NOMO-1 (cell line): ENCODE measurements around the gene RHCG.

Source experiments
- DNase-seq, 2 experiments: peaks; one replicate each; lab custom pipeline; 2025; ENCODE audit not compliant: unreplicated experiment in 2 of 2; lab: John Stamatoyannopoulos, UW

RHCG gene

GRCh38 chr15:89446255-89446891 lies 50.0 kb downstream of the RHCG start:
- no peak for DNase-seq

DNA sequence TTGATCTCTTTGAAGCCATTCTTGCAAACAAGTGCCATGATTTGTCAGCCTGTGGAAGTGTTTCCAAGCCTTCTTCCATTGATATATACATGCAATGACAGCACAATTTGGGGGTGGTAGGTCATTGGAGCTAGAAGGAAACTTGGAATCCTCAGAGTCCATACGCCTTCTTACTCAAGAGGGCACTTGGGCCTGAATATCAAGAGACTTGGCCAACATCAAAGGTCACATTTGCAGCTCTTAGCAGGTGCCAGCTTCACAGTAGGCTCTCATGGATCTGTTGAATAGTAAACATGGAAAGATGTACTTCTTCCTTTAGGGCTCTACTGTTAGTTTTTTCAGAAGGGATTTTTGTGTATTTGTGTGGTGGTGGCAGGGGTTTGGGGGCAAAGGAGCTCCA lies 50.9 kb downstream of the RHCG start:
- DNase-seq, result no peak

DNA sequence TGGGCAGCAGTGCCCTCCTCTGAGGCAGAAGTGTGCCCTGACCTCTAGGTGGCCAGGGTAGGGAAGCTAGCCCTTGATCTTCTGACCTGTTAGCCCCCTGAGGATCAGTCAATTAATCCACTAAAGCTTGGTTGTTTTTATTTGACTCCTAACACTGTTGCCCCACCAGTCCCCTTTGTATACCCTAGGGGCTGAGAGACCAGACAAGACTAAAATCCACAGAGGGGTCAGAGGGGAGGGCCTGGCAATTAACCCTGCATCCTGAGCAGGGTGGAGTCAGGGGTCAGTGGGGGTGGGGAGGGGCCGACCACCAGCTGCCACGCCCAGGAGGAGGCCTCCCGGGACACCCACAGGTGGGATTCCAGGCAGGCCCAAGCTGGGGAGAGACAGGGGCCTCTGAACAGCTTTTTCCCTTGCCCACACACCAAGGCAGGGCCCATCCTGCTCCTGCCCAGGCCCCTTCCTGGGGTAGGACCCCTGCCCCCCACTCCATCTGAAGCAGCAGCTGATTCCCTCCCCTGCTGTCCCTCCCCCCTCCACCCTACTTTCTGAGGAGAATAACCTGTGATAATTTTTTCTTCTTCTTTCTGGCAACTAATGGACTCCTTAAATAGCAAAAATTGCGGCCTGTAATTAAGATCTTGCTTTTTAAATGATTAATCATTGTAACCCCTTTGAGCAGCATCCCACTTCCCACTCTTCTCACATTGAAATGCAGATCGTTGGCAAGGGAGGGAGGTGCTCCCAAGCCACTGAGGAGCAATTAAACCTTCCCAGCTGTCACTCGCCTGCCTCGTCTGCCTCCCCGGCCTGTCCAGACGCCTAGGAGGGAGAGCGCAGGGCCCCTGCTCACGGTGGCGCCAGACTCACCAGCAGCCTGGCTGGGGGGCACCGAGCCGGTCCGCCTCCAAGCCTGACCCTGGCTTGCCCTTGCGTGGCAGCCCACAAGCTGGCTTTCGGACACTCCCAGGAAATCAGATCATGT lies 51.9 kb downstream of the RHCG start:
- no peak for DNase-seq

DNA sequence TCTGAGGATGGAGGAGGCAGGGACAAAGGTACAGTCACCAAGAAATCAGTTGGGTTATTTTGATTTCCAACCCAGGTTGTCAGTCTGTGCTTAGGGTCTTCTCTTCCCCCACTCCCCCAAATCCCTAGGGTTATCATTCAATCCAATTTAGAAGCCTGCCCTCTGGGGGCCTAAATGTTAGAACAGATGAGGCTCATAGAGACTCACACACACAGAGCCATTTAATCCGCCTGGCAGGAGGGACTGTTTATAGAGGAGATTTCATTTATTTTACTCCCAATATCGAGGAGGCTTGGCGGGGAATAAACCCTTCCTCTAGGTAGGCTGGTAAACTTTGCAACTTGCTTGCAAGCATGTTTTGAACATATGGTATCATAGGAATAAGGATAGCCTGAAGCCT lies 52.8 kb downstream of the RHCG start:
- no peak for DNase-seq

DNA sequence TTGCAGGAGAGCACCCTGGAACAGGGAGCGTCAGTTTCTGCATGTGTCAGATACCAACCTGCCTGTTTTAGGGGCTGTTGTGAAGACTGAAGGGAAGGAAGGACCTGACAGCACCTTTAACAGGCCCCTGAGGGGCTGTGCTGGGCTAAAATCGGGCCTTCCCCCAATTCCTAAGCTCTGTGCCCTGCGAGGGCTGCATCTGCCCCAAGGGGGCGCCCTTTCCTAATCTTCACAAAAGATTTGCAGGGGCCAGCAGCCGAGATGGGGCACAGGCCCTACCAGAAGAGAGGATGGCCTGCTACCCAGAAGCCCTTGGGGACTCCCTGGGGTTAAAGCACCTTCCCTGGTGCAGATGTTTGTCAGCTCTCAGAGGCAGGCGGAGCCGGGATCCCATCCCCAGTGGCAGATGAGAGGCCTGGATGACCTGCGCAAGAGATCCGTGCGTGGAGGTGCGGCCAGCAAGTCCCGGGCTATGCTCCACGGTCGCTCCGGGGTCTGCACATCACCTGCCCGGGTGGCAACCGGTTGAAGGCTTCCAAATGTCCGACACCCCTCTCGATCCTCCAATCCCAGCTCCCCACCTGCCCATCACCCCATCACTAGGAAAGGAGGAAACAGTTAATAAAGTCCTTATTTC lies 53.6 kb downstream of the RHCG start:
- peak; percentile 45 to 56 for DNase-seq

DNA sequence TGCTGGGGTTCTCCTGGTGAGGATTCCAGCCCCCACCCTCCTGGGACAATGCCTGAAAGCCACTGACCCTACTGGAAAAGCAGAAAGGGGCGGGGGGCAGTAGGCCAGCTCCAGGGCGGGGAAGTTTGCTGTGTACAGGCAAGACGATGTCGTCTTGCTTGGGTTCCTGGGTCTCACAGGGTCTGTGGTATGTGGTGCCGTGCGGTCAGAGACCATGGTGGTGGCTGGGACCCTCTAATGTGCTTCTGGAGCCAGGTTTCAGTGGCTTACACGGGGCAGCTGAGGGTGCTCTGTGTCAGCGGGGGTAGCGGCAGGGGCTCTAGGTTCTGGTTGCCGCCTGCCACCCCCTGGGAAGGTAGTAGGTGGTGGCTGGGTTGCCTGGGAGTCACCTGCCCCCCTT lies 54.2 kb downstream of the RHCG start:
- no peak for DNase-seq

GRCh38 chr15:89441295-89441812 lies 55.0 kb downstream of the RHCG start:
- DNase-seq, result peak; percentile 79 to 87

DNA sequence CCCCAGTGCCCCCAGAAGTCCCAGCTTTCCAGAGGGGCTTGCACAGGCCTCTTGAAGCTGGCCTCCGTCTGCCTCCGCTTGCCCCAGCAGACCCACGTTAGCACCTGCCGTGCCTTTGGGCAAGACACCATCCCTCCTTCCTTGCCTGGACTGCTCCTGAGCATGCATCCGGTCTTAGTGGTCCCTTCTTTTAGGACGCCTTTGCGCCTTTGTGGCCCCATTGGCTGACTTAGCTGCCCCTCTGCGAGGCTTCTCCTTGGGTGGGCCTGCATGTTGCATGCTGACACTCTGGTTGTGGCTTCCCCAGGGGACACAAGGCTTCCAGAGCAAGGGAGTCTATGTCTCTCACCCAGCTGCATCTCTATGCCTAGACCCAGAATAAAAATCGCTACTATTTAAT lies 56.6 kb downstream of the RHCG start:
- DNase-seq, result no peak

DNA sequence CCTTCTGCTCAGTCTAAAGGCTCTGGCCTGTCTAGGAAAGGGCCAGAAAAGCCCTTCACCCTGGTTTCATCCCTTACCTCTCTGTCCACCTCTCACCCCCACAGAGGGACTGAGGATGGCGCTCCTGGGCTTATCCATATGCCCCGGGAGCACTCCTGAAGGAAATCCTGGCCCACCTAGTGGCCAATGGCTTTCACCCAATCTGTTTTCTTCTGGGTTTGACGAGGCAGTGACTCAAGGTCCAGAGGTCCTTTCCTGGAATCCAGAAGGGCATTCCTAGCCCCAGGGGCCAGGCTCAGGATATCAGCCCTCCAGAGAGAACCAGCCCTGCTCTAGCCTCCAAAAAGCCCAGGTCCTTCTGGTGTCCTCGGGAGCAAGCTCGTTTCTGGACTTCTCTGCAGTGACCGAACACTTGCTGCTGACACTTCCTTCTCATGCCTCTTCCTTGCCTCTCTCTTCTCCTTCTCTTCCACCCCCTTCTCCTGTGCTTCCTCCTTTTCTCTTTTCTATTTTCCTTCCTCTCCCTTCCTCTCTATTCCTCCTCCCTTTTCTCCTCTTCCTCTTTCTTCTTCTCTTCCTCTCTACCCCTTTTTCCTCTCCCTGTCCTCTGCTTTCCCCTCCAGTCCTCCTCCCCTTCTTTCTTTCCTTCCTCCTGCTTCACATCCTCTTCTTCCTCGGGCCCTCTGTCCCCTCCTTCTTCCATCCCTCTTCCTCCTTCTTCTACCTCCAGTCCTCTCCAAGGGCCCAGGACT lies 59.6 kb downstream of the RHCG start:
- DNase-seq, result no peak

GRCh38 chr15:89435362-89435761 lies 61.0 kb downstream of the RHCG start:
- no peak for DNase-seq

GRCh38 chr15:89433686-89434085 lies 62.7 kb downstream of the RHCG start:
- DNase-seq, result no peak

DNA sequence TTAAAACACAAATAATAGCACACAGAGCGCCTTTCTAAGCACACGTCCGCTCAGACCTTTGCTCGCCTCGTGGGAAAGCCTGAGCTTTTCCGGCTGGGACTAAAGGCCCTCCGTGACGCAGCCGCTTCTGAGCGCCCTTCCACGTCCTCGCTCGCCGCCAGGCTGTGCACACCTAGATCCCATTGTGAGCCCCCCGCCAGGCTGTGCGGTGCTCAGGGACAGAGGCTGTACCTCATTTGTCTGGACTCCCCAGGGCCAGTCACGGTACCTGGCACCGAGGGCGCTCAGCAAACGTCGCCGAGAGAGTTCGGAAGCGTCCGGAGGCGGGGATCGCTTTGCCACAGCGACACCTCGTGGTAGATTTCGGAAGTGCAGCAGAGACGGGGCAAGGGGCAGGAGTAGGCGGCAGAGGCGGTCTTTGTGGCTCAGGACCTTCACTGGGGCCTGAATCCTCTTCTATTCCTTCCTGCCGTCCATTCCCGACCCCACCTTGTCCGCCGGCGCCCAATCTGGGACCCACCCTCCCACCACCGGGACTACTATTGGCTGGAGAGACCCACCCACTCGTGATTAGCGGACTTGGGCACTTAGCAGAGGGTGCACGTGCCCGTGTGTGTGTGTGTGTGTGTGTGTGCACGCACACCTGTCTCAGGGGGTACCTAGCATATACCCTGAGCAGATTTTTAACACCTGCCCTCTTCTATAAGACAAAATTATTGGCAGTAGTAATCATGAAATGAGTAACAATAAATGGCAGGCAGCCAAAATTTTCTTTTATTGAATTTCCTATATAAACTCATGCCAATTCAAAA lies 65.6 kb downstream of the RHCG start:
- peak; percentile 57 to 63 for DNase-seq

DNA sequence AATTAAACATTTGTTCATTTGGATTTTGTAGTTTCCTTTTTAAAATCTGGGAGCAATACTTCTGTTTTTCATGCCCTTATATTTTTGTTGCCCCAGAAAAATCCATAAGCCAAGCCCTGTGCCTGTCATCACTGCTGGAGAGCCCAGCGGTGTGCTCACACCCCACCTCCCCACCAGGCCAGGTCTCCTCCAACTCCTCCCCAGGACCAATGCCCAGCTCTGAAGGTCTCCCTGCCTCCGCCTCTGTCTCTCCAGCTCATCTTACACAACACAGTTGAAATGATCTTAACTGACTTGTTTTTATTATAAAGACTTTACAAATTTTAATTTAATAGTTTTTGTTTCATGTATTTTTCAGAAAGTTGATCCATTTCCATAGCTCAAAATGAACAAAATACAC lies 66.4 kb downstream of the RHCG start:
- DNase-seq, result no peak

DNA sequence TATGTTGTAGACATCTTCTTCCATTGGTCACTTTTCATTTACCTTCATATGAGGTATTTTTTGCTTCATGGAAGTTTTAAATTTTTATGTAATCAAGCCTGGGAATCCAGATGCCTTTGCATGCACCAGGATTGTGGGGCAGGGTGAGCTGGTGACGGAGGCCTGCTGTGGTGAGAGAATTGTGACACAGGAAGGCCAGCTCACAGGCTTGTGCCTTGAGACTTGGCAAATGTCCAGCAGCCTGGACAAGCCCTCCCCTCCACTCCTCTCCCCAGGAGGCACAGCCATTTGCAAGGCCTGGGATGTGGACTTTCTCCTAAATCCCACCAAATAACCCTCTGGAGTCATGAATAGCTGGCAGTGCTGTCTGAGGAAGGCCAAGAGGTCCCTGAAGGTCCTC lies 67.4 kb downstream of the RHCG start:
- DNase-seq, result no peak

- DNase-seq, result no peak
These were observed 68.1 kb downstream of the RHCG start for GRCh38 chr15:89428246-89428645.

DNA sequence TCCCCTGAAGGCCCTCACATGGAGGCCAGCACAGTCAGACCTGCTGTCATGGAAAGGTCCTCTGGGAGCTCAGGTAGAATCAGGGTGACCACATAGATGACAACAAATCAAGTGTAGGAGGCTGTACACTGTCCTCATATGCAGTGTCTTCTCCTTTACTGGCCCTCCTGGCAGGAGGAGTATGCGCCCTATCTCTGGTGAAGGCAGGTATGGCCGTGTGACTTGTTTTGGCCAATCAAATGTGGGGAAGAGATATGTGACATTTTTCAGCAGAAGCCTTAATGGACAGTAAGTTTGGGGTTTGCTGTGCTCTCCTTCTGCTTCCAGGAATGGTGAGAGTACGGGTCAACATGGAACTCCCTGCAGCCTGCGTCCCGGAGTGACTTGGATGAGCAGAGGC lies 69.9 kb downstream of the RHCG start:
- no peak for DNase-seq

DNA sequence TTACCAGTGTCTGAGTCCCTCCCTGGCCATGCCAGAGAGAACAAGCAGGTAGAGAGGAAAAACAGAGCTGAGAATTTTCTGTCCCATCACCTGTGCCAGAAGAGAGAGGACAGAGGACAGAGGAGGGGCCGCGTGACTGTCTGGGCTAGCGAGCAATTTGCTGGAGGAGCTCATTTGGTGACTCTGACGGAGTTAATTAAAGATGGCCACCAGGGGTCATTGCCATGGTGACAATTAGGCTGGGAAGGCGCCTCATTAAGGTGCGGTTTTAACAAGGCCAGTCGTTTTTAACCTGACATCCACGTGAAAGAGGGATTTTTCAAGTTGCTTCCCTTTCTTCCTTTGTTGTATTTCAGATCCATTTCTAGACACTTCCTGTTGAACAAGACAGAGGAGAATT lies 72.4 kb downstream of the RHCG start:
- no peak for DNase-seq
